Measurements from ENCODE around the gene MDK.

- TF ChIP-seq CTCF (conservative IDR thresholded peaks at IDR 0.05) (no peak), EZH2 (IDR thresholded peaks at IDR 0.05; ENCODE audit: low read depth) (no peak)
Observed at GRCh38 chr11:46342239-46342638, 39.2 kb upstream of the MDK start.
